LNCaP clone FGC (cell line): ENCODE measurements around the gene SLC9A1.

Experiments
- DNase-seq: peaks from one replicate; pipeline ENCODE4 v3.0.0-alpha.2; 2011; ENCODE audit warnings: low read depth
- H3K4me3 ChIP-seq: 2 replicates; pipeline ENCODE4 v1.5.1; 2011; ENCODE audit warnings: mild to moderate bottlenecking, low read depth, low read length, control low read depth
- TF ChIP-seq, protein P1 (sequence below): IDR thresholded peaks from 2 replicates; pipeline ENCODE4 v1.5.1; 2012; ENCODE audit warnings: mild to moderate bottlenecking; ENCODE audit not compliant: control insufficient read depth, insufficient read depth; ENCODE audit errors: extremely low read depth

The SLC9A1 gene

GRCh38 chr1:27117733-27118439, 37.0 kb downstream of the SLC9A1 start:
- DNase-seq: no peak
- H3K4me3 ChIP-seq: no peak overlapping the region
- TF ChIP-seq, protein P1, sequence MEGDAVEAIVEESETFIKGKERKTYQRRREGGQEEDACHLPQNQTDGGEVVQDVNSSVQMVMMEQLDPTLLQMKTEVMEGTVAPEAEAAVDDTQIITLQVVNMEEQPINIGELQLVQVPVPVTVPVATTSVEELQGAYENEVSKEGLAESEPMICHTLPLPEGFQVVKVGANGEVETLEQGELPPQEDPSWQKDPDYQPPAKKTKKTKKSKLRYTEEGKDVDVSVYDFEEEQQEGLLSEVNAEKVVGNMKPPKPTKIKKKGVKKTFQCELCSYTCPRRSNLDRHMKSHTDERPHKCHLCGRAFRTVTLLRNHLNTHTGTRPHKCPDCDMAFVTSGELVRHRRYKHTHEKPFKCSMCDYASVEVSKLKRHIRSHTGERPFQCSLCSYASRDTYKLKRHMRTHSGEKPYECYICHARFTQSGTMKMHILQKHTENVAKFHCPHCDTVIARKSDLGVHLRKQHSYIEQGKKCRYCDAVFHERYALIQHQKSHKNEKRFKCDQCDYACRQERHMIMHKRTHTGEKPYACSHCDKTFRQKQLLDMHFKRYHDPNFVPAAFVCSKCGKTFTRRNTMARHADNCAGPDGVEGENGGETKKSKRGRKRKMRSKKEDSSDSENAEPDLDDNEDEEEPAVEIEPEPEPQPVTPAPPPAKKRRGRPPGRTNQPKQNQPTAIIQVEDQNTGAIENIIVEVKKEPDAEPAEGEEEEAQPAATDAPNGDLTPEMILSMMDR: no peak

DNA sequence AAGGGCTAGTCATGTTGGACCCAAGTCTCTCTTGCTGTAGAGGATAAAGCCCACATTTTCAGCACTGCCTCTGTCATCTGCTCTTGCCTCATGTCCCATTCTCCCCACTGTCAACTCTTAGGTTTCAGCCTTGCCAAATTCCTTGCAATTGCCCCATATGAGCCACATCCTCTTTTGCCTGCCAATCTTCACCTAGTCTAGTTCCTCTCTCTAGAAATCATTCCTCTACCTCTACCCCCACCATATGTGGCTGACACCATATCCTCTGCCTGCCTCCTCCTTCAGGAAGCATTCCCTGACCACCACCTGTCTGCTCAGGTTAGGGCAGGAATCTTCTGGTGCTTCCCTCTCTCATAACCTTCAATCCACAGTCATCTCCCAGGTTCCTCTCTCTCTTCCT, 38.2 kb downstream of the SLC9A1 start:
- no peak for DNase-seq
- TF ChIP-seq, protein P1: no peak
- no peak overlapping the region for H3K4me3 ChIP-seq

DNA sequence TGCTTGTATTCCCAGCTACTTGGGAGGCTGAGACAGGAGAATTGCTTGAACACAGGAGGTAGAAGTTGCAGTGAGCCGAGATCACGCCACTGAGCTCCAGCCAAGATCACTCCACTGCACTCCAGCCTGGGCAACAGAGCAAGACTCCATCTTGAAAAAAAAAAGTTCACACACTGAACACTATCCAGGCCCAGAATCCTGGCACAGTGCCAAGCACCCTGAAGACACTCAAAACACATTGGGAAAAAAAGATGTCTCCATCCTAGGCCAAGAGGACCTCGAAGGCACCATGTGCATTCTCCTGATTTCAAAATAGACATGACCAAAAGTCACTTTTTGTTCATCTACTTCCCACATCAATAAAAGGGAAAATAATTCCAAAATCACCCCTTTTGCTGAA, 38.7 kb downstream of the SLC9A1 start:
- DNase-seq: no peak
- TF ChIP-seq, protein P1: no peak
- H3K4me3 ChIP-seq: no peak overlapping the region

GRCh38 chr1:27114546-27114945, 40.4 kb downstream of the SLC9A1 start:
- no peak overlapping the region for H3K4me3 ChIP-seq
- DNase-seq: no peak
- TF ChIP-seq, protein P1: no peak

DNA sequence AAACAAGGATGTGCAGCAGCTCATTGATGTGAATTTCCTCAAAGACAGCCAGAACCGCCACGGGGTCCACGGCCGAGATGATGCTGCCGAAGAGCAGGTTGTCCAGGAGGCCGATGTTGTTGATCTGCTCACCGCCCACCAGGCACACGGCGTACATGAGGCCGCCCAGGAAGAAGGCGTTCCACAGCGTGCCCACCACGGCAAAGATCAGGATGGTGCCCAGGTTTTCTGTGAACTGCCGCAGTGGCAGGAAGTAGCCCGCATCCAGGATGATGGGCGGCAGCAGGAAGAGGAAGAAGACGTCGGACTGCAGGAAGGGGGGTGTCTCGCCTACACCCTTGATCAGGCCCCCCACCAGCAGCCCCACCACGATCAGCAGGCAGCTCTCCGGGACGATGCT, 41.1 kb downstream of the SLC9A1 start:
- H3K4me3 ChIP-seq: no peak overlapping the region
- TF ChIP-seq, protein P1: no peak
- no peak for DNase-seq

GRCh38 chr1:27111626-27112573, 43.0 kb downstream of the SLC9A1 start:
- DNase-seq: no peak
- TF ChIP-seq, protein P1: 0 out of 2 replicates have a peak, but pooled peaks have one; percentile 16
- H3K4me3 ChIP-seq: no peak overlapping the region
